Suppressor macrophage (primary cell): Measurements from ENCODE around the gene CLBA1.

ENCODE experiments used
- DNase-seq, 4 experiments: peaks; one replicate each; pipeline ENCODE4 v3.0.0-alpha.2; 2020 to 2022

CLBA1 gene

DNA sequence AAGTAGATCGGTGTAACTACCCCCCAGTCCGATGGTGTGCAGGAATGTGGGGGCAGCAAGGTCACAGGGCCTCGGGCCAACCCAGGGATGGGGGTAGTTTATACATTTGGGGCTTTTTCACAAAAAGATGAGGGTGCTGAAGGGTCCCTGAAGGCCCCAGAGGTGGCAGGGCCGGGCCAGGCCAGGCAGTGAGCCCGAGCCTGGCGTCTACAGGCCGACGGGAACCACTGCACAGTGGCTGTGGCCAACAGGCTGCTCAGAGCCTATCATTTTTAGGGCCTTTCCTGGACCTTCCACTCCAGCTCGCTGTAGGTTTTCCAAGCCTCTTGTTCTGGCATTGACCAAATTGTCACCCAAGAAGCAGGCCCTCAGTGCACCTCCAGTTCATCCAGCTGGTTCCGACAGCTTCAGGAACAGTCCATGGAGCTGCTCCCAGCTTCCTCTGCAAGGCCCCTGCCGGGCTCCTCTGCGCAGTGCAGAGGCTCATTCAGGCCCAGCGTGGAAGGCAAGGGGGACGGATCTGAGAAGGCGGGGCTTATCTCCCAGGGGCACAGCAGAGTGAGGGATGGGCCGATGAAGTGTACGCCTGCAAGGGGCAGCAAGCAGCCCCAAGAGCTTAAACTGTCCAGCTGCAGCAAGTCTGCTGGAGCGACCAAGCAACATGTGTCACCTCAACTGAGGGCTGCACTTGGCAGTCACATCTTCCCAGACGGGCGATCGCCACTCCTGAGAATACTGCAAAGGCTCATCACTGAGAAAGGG lies 21.4 kb downstream of the CLBA1 start:
- DNase-seq, result no peak

DNA sequence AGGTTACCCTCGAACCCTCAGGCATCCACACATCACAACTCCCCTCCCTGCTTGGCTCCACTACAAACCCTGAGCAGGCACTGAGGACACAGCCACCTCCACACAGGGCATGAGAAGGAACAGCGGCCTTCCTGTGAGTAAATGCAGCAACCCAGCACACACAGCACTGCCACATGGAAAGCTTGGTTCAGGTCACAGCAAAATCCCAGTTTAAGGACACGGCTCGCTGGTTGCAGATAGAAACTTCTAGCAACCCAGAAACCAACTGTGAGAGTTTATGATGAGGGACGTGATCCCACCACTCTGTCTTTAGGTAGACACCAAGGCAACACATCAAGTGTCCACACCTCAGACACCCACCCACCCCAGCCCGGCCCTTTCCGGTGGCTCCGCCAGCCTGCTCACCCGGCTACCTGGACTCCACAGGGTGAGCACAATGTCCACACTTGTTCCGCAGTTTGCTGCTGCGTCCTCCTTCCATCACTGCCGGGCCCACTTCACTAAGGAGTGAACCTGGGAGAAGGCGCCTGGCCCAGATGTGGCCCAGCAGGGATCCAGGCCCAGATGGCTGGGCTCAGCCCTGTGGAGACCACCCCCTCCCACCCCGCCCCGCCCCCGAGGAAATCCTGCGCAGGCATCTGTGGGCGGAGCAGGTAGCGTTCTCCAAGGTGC lies 22.1 kb downstream of the CLBA1 start:
- DNase-seq, result no peak

DNA sequence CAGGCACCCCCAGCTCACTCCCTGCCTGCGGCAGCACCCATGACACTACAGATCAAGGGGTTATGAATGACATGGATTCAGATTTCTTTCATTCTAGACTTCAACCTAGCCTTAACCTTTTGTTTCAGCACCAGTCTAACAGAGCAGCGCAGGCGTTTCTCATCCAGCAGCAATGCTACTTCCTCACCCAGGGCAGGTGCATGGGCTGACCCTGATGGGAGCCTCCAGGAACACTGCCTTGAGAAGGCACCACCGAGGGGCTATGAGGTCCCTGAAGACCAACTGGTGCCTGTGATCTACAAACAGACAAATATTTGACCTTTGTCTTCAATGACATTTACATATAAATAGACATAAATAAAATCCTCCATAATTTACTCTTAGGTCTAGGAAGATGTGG lies 24.5 kb downstream of the CLBA1 start:
- no peak for DNase-seq

DNA sequence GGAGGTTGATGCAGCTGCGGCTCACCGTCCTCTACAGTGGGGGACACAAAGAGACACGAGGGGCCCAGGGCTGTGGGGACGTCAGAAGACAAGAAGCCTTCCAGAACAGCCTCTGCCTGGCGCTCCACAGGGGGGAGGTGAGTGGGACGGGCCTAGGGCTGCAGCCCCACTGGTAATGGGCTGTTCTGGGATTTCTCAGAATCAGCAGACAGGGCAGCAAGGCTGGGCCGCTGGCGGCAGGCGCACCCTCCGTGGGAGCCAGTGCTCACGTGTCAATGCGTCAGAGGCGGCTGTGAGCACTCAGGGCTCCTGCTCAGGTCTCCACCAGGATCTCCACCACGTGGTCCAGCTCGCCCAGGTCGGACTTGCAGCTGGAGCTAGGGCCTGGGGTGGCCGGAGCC lies 25.3 kb downstream of the CLBA1 start:
- DNase-seq, result no peak

DNA sequence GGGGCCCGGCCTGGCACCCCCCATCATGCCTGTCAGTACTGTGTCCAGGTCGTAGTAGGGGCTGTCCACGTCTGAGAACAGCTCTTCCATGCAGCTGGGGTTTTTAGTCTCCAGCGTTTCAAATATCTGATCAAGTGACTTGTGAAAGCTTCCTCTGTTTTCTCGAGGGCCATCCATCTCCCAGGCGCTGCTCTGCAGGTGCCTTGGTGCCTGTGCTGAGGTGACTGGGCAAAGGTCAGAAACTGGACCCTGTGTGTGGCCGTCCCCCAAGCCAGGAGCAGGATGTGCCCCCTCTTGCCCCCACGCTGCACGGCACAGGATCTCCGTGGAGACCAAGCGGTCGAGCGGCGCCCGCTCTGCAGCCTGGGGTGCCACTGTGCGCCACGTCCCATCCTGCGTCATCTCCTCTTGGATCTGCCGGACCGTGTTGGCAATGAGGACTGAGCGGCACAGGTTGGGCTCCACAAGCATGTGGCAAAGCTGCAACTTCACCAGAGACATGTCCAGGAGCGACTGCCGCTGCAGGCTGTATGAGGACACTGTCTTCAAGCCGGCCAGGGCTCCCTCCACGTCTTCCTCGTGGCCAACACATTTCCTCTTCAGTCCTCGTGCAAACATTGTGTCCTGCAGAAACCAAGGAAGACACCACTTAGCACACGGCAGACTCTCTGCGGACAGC lies 25.9 kb downstream of the CLBA1 start:
- no peak for DNase-seq

DNA sequence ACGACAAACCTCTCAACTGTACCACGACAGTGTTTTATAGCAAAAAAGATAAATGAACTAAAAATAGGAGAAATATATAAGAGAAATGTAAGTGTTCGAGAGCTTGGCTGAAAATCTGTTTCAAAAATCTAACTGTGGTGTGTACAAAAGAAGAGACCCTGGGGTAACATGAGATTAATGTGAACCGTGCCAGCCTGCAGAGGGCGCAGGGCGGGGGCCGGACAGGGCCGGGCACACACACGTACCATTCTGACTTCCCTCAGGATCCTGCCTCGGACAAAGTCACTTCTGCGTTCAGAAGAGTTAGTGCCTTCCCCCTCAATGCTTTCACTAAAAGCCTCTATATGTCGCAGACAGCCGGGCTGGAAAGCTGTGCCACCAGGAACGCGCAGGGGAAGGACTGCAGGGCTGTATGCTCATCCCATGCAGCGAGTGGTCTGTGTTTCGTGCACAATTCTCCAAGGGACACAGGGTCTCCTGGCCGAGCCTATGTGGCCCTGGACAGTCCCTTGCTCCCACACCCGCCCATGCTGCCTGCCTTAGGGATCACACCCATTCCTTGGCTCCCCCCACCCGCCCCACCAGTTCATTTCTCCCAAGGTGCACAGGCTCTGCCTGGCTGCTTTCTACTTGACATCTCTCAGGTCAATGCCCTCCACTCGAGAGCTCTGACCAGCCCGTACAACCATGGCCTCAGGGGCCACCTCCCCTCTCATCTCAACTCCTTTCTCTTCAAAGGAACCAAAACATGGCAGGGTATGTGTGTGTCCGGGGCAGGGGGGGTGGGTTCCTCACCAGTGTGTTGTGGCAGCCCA lies 26.8 kb downstream of the CLBA1 start:
- DNase-seq, result peak; percentile 36 to 73 (median 59)

DNA sequence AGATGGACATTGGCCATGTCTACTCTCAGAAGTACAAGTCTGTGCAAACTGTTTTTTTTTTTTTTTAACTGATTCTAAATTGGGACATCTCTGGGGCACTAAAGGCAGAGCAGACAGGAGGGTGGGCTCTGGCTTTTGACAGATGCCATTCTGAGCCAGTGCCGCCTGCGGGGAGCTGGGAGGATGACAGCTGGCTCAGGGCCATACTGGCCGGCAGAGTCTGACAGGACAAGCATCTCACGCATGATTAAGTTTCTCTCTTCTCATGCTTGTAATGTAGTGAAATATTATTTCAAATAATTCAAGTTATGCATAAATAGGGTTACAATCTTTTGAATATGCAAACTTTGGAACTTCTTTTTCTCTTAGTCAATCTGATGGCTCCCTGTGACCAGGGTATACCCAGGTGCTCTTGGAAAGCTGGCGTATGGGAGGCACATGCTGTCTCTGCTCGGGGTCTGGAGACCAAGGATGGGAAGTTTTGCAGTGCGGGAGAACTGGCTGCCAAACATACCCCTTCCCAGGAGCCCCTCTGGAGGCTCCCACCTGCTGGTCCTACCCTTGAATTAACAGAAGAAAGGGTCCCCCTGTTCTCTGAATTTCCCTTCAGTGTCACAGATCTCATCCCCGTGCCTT lies 27.7 kb downstream of the CLBA1 start:
- DNase-seq, result no peak

DNA sequence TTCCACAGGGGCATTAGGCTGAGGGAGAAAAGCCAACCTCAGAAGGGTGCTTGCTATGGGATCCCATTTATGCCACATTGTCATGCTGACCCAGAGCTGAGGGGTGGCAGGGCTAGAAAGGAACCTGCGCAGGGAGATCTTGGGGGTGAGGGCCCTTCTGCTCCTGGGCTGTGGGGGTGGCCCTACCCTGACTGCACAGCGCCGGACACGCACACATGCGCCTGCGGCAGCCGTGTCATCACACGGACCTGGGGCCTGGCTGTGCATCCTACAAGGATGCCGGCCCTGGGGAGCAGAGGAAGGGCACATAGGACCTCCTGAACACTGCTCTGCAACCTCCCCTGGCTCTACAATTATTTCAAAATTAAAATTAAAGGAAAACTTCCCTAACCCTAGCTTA lies 28.4 kb downstream of the CLBA1 start:
- no peak for DNase-seq

DNA sequence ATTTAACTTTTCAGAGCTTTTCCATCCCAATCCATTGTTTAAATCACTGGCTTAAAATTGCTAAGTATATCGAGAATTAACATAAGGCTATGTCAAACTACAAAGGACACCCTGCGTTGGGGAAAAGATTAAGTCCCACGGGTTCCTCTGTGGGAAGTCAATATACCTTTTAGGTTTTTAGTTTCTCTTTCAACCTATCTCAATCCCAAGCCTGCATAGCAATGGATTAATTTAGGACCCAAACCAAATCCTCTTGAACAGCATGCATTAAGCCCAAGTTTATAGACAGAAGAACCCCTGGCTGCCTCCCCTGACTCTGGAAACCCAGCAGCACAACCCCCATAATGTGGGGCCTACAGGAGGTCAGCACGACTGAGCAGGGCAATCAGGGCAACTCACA lies 29.0 kb downstream of the CLBA1 start:
- DNase-seq, result no peak

DNA sequence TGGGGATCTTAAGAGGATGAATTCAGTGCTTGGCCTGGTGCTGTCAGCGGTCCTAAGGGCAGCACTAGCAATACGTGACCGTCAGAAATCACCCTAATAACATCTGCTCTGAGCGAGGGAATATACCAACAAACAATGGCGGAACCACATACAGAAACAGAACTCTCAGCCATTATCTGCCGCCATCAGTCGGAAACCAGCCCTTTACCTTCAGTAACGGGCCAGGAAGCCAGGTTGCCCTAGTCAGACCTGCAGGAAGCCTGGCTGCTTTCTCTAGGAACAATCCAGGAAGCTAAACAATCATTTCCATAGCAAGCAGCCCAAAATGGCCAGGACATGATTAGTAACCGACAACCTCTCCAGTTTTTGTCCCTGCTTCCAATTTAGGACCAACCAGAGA lies 29.7 kb downstream of the CLBA1 start:
- no peak for DNase-seq

DNA sequence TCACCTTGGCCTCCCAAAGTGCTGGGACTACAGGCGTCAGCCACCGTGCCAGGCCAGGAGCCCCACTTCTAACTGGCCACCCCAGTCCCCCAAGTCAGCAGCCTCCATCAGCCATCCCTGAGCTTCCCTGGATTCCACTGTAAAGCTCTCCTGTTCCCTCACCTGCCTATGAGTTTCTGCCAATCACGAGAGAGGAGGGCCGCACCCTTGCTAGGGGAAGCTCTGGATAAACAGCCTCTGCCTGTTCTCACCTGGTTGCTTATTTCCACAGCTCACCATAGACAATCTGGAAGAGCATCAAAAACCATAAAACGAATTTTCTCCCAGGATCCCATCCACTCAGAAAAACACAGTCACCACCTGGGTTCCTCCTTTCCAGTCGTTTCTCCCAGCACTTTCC lies 30.3 kb downstream of the CLBA1 start:
- DNase-seq, result no peak

DNA sequence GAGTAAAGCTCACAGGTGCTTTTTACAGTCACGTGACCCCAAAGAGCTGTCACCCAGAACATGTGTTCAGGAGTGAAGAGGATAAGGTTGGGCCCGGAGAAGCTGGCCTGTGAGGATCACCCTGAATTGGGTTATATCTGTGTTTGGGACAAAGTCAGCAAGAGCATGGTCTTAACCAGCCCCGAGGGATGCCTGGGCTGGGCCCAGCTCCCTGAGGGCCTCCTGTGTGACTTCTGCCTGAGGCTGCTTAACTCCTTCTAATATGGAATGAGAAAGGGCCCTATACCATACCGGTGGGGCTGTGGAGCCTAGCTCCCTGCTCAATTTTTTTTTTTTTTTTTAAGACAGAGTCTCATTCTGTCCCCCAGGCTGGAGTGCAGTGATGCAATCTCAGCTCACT lies 32.8 kb downstream of the CLBA1 start:
- no peak for DNase-seq

DNA sequence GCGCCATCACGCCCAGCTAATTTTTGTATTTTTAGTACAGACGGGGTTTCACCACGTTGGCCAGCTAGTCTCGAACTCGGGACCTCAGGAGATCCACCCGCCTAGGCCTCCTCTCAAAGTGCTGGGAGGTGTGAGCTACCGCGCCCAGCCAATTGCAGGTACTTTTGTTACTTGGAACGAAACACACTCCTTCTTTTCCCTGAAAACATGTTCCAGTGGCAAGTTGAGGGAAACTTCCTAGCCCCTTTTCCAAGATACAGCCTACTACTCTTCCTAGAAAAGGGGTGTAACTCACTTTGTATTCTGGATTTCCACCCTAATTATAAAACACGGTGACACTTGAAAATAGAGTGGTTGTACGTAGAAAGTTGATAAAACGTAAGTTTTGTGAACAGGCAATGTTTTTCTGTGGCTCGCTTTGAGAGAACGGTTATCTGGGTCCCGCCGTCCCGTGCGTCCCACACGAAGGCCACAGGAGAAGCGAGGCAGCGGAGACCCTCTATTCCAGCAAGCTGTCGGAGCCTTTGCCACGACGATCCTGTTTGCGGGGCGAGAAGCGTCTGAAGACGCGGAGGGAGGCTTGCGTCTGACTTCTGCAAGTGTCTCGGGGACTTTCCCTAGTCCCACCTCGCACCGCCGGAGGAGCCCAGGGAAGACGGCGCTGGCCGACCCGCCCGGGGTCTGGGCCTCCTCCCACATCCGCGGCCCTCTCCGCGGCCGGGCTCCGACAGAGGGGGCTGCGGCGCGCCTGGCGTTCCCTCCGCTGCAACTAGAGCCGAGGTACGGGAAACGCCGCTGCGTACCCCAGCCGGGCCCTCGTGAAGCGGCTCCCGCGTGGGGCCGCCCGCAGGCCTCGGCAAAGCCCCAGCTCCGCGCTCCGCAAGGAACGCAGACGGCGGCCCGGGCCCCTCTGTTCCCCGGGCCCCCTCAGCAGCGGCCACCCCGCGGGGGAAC lies 34.5 kb downstream of the CLBA1 start:
- DNase-seq, result peak; percentile 59 to 76 (median 71)

DNA sequence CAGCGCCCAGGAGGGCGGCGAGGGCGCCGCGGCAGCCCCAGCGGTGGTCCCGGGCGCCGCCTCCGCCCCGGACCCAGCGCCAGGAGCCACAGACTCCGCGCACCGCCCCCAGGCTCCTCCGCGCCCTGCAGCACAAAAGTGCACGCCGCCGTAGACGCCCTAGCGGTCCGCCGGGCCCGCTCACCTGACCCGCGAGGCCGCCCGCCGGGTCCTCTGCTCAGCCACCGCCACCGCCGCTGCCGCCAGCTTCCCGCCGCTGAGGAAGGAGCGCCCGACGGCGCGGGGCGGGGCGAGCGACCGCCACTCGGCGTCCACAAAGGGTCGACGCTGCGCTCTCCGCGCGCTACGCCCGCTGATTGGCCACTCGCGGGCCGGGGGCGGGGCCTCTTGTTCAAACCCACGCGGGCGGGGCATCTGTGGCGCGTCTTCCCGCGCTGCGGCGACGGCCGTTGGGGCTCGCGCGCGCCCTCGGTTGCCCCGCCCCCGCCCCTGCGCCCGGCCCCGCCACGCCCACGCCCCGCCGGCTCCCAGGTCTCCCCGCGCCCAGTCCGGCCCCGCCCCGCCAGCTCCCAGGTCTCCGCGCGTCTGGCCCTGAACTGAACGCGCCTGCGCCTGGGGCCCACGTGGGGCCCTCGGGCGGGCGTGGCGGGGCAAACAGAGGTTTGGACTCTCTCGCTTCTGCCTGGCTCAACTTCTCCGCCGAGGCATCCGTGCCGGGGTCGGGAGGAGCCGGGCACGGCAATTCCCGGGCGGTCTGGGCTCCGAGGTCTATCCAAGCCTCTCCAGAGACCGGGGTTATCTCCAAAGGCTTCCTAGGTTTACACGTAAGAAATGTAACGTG lies 35.4 kb downstream of the CLBA1 start, which contains the start of gene CDCA4:
Gene CDCA4 (minus strand): TSS at position 269 of the 841 bp plus-strand sequence. CDS start 9,154 bp downstream, outside the sequence.
- peak; percentile 98 to 100 (median 100) for DNase-seq

DNA sequence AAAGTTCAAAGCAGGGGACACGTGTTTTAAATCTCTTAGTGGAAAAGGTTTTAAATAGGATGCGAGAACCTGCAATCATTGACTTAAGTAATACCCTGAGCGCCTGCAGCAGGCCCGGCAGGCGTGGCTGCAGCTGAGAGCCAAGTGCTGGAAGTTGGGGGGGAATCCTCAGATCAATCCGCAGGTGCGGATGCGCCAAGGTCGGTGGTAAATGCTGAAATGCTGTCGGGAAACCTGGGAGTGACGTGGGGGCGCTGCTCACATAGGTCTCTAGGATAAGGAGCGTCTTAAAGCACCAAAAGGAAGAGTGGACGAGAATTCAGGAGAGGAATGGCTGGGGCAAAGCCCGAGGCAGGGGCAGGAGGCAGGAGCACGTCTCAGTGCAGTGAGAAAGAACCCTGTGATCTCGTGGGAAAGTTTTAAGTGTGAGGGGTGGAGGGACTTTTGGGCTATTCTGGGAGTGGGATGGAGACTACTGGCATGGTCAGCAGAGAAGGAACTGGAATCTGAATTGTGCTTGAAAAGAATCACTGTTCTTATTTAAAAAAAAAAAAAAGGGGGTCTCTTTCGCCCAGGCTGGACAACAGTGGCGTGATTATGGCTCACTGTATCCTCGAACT lies 36.2 kb downstream of the CLBA1 start:
- peak; percentile 22 to 46 (median 29) for DNase-seq

DNA sequence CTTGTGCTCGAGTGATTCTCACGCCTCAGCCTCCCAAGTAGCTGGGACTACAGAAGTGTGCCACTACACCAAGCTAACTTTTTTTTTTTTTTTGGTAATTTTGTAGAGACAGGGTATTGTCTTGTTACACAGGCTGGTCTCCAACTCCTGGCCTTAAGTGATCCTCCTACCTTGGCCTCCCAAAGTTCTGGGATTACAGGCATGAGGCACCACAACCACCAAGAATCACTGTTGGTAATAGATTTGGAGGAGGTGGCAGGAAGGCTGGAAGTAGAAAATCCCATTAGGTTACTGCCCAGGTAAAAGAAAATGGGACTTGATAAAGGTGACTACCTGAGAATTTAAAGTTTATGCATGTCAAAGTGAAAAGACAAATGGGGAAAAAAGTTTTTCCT lies 36.7 kb downstream of the CLBA1 start:
- DNase-seq, result no peak

DNA sequence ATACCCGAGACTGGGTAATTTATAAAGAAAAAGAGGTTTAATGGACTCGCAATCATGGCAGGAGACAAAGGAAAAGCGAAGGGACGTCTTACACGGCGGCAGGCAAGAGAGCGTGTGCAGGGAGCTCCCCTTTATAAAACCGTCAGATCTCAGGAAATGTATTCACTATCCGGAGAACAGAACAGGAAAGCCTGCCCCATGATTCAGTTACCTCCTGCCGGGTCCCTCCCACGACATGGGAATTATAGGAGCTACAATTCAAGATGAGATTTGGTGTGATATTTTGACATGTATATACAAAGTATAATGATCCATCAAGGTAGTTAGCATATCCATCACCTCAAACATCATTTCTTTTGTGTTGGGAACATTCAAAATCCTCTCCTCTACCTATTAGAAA lies 37.6 kb downstream of the CLBA1 start:
- DNase-seq, result peak in 2 of 4 experiments; percentile 29 to 39

DNA sequence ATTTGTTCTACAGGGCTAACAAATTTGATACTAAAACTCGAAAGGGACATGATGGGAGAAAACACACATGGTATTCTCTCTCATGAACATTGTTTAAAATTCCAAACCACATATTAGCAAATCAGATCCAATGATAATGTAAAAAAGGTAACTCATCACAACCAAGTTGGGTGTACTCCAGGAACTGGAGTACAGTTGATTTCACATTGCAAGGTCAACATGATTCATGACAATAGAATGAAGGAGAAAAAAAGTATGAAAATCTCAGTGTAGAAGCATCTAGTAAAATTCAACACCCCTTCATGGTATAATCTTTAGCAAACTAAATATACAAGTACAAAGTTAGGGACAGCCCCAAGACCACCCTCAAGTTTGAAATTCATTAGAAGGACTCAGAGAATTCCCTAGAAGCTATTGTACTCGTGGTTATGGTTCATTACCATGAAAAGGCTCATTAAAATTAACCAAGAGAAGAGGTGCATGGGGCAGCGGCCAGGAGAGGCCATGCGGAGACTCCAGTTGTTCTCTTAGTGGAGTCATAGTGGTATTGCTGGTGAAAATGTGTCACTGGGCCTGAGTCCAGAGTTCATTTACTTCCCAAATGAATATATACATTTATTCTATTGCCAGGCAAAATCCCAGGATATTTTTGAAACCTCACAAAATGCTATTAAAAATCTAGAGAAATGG lies 38.3 kb downstream of the CLBA1 start:
- peak in 3 of 4 experiments; percentile 33 to 41 (median 35) for DNase-seq

DNA sequence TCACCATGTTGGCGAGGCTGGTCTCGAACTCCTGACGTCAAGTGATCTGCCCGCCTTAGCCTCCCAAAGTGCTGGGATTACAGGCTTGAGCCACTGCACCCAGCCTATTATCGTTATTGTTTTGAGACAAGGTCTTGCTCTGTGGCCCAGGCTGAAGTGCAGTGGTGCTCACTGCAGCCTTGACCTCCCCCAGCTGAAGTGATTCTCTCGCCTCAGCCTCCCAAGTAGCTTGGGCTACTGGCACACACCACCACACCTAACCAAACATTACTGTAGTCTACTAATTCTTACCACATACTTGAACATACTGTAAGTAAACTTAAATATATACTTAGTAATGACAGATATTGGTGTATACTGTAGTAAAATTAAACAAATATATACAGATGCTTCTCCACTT lies 39.8 kb downstream of the CLBA1 start:
- no peak for DNase-seq
